A549 treated with AZD2906 at 1 μM for 4 hours (cell line): Measurements from ENCODE around the gene AKIP1. TPM values are rescaled to one million over a fixed set of nuclear protein-coding genes. Genes with fewer than 3 reads are reported as not detected.

Experiments used
- total RNA-seq: library from RNA; stranded (reverse); fragments of 200-300 nt; extraction: Qiagen RNA extraction; gene quantifications from 5 replicates; pipeline ENCODE4 v1.2.3, GENCODE V29; 2022

Gene AKIP1, protein sequence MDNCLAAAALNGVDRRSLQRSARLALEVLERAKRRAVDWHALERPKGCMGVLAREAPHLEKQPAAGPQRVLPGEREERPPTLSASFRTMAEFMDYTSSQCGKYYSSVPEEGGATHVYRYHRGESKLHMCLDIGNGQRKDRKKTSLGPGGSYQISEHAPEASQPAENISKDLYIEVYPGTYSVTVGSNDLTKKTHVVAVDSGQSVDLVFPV
- 39.4 to 48.0 TPM (median 42.8 TPM) in 5 replicates for total RNA-seq

DNA sequence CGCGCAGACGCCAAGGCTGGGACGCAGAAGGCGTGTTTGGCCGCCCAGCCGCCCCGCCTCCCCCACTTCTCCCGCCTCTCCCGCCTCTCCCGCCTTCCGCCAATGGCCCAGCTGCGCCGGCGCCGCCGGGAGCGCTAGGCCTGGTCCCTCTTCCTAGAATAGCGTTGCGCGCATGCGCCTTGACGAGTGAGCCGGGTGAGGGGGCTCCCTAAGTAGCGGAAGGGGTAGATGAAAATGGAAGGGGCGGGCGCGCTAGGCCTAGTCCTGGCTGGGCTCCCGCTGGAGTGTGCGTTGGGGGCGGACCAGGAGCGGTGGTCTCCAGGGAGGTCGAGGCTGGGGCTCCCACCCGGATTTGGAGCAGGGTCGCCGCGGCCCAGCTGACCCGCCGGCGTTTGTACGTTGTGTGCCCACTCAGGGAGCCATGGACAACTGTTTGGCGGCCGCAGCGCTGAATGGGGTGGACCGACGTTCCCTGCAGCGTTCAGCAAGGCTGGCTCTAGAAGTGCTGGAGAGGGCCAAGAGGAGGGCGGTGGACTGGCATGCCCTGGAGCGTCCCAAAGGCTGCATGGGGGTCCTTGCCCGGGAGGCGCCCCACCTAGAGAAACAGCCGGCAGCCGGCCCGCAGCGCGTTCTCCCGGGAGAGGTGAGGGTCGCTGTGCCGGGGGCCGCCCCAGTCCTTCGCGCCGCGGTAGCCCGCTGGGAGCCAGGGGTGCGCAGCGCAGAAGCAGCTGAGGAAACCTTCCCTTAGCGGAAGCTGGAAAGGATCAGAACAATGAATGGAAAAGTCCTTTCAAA is at the start of gene AKIP1:
Gene AKIP1, plus strand, starts transcription at position 161 of the 795 bp plus-strand sequence. Its CDS starts 261 bp downstream, at position 422.

DNA sequence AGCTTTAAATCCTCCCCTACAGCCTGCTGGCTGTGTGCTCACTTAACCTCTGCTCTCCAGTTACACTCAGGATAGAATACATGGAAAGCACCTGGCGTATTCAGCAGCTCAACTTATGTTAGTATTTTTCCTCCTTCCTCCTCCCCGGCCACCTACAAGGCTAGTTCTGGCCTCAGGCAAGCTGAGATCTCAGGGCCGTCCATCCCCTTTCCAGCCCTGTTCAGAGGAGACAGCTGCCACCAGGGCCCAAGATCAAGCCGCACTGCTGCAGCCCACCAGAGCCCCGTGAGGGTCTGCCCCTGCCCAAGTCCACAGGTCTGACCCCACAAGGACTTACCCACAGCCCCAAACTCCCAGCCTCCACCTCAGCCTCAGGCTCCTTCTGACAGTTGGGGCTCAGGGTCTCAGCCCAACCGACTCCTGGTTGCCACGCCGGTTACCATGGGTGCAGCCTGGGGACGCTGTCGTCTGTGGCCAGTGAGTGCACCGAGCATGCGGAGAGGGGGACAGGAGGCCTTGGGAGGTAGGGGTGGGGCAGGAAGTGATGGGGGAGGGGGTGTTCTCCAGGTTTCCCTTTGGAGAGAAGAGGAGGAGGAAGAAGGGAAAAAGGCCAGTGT is 21.7 kb downstream of the AKIP1 start, which contains the start of gene C11orf16:
Gene C11orf16, minus strand, starts transcription at position 384 of the 617 bp plus-strand sequence. CDS start 639 bp downstream, outside the sequence.

DNA sequence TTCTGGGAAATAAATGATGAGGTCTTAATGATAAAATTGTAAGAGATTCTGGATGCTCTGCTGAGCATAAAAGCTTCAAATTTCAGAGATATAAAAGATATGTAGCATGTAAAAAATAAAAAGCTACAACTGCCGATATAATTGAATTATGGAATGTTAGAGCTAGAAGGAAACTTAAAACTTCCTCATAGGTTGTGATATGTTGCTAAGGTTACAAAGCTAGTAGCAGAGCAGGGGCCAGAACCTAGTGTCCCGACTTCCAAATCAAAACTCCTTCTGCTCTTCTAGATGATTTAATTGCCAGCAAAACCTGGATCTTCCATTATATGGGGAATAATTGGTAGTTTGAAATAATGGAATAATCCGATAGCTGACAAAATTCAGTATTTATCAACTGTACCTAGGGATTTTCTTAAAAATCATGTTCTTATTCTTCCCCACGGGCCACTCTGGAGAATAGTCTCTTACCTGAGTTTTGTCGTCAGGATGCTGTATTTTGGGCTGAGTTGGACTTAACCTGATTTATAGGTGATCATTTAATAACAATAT is 31.6 kb downstream of the AKIP1 start, which contains the start of gene ASCL3:
Gene ASCL3, minus strand, starts transcription at position 499 of the 549 bp plus-strand sequence. CDS start 4,855 bp downstream, outside the sequence.

DNA sequence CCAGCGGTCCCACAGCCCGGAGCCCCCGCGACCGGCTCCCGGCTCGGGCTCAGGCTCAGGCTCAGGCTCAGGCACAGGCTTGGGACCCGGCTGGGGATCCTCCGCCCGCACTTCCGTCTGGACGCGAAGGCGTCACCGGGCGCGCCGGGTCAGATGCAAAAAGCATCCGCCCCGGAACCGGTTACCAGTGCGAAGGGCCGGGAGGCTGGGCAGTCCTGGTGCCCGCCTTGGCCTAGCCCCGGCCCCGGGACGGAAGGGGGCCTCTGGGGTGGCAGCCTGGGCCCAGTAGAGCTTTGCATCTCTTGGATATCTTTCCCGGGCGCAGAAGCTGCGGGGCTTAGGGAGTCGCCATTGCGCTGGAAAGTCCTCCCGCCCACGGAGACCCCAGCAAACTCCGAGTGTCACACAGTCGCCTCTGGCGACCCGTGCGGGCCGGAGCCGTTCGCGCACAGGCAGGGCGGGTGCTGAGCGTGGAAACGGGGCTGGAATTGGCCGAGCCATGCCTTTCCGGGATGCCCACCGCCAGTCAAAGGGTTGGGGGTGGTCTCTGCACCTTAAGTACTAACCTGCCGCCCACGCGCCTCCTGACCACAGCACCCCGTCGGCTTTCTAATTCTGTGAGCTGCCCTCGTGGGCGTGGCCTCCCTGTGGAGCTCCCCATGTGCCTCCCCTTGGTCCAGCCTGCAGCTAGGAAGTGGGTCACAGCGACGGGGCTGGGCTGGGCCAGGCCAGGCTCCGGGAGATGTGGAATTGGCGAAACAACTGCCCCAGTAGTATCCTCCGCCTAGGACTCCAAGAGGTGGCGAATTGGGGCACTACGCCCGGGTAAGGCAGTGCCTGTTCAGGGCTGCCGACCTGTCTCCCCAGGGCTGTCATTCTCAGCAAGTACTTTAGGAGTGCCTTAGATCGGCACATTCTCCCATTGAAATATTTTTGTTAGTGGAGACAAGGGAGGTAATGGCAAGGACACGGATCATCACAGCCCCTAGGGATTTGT is 53.6 kb downstream of the AKIP1 start, which contains the start of gene TMEM9B:
Gene TMEM9B, minus strand, starts transcription at position 119 of the 997 bp plus-strand sequence. CDS start 129 bp downstream, outside the sequence.

Other genes with a start within 250 kb of the AKIP1 start
- gene TRIM66, start 228.5 kb upstream of the AKIP1 start, total RNA-seq: 1.6 to 2.3 TPM (median 2.1 TPM) in 5 replicates
- gene RPL27A, start 228.4 kb upstream of the AKIP1 start, total RNA-seq: 2,344 to 2,684 TPM (median 2,574 TPM) in 5 replicates
- gene C11orf16, start 21.8 kb downstream of the AKIP1 start, total RNA-seq: not detected in 5 replicates
- gene ASCL3, start 31.8 kb downstream of the AKIP1 start, total RNA-seq: not detected in 5 replicates
- gene TMEM9B, start 53.3 kb downstream of the AKIP1 start, total RNA-seq: 33.2 to 37.8 TPM (median 37.0 TPM) in 5 replicates
- gene NRIP3, start 92.8 kb downstream of the AKIP1 start, total RNA-seq: 0.53 to 1.2 TPM (median 0.65 TPM) in 5 replicates
- gene SCUBE2, start 180.4 kb downstream of the AKIP1 start, total RNA-seq: 0.29 to 0.45 TPM (median 0.33 TPM) in 5 replicates